ENCODE data around the gene METTL25.

METTL25 gene

GRCh38 chr12:82406651-82407050 is 48.3 kb downstream of the METTL25 start:
- DNase-seq: no peak

- DNase-seq: no peak
Observed at GRCh38 chr12:82407481-82407880, 49.2 kb downstream of the METTL25 start.

GRCh38 chr12:82408844-82409243 is 50.5 kb downstream of the METTL25 start:
- no peak for DNase-seq

GRCh38 chr12:82411546-82412230 is 53.4 kb downstream of the METTL25 start:
- no peak for DNase-seq

GRCh38 chr12:82412246-82412645 is 53.9 kb downstream of the METTL25 start:
- DNase-seq: no peak

GRCh38 chr12:82414044-82414443 is 55.7 kb downstream of the METTL25 start:
- no peak for DNase-seq

- DNase-seq: no peak
Observed at GRCh38 chr12:82414926-82415325, 56.6 kb downstream of the METTL25 start.

GRCh38 chr12:82415402-82415801 is 57.1 kb downstream of the METTL25 start:
- no peak for DNase-seq

GRCh38 chr12:82425241-82425640 is 66.9 kb downstream of the METTL25 start:
- DNase-seq: no peak

- no peak for DNase-seq
Observed at GRCh38 chr12:82426081-82426480, 67.8 kb downstream of the METTL25 start.

- DNase-seq: no peak
Observed at GRCh38 chr12:82426586-82426985, 68.3 kb downstream of the METTL25 start.

- DNase-seq: no peak
Observed at GRCh38 chr12:82430541-82431145, 72.3 kb downstream of the METTL25 start.

GRCh38 chr12:82434392-82434911 is 76.1 kb downstream of the METTL25 start:
- DNase-seq: no peak

GRCh38 chr12:82436354-82436753 is 78.0 kb downstream of the METTL25 start:
- no peak for DNase-seq

GRCh38 chr12:82437744-82438143 is 79.4 kb downstream of the METTL25 start:
- no peak for DNase-seq

GRCh38 chr12:82438356-82438755 is 80.0 kb downstream of the METTL25 start:
- no peak for DNase-seq

- no peak for DNase-seq
Observed at GRCh38 chr12:82440885-82441284, 82.6 kb downstream of the METTL25 start.

GRCh38 chr12:82448911-82449578 is 90.7 kb downstream of the METTL25 start:
- no peak for DNase-seq

GRCh38 chr12:82456633-82457032 is 98.3 kb downstream of the METTL25 start:
- no peak for DNase-seq

GRCh38 chr12:82458101-82458500 is 99.8 kb downstream of the METTL25 start:
- DNase-seq: no peak

GRCh38 chr12:82461393-82461792 is 103.1 kb downstream of the METTL25 start:
- DNase-seq: no peak

GRCh38 chr12:82461836-82462235 is 103.5 kb downstream of the METTL25 start:
- DNase-seq: no peak

GRCh38 chr12:82468563-82468962 is 110.2 kb downstream of the METTL25 start:
- no peak for DNase-seq

GRCh38 chr12:82470906-82471512 is 112.7 kb downstream of the METTL25 start:
- DNase-seq: no peak

Data from CD4-positive, alpha-beta T cell treated with Interleukin-4 for 1 hour (primary cell).